Measurements from ENCODE around the gene PPIE. TPM values are rescaled to one million over a fixed set of nuclear protein-coding genes. Genes with fewer than 3 reads are reported as not detected.

Gene PPIE
- total and polyA plus RNA-seq, 2 of the 13 experiments (the other 11 are each of a cell fraction or from before 2014, with no cell fraction given): 15.3 to 26.3 TPM

GRCh38 chr1:39788758-39789570, 50.3 kb downstream of the PPIE start, which contains the start of gene BMP8B (continued):
- TF ChIP-seq PRDM4 (CRISPR knock-in tag; IDR thresholded peaks at IDR 0.05; ENCODE audit: borderline replicate concordance): no peak
- TF ChIP-seq MYC (CRISPR knock-in tag; IDR thresholded peaks at IDR 0.05; ENCODE audit: borderline replicate concordance): peak; percentile 19; the same call in 1 of the 2 replicates
- no peak for TF ChIP-seq MIXL1 (CRISPR knock-in tag; IDR thresholded peaks at IDR 0.05)
- no peak for TF ChIP-seq FOXO1 (CRISPR knock-in tag; IDR thresholded peaks at IDR 0.05)
- no peak for TF ChIP-seq CSRNP2 (CRISPR knock-in tag; conservative IDR thresholded peaks at IDR 0.05; ENCODE audit: low read depth)
- no peak for TF ChIP-seq RBAK (CRISPR knock-in tag; IDR thresholded peaks at IDR 0.05)
- TF ChIP-seq HDAC1 (CRISPR knock-in tag; IDR thresholded peaks at IDR 0.05): no peak
- no peak for TF ChIP-seq ZMYM2 (CRISPR knock-in tag; IDR thresholded peaks at IDR 0.05)
- no peak for TF ChIP-seq ATRX (CRISPR knock-in tag; IDR thresholded peaks at IDR 0.05; ENCODE audit: borderline replicate concordance)
- no peak for TF ChIP-seq ZSCAN20 (CRISPR knock-in tag; IDR thresholded peaks at IDR 0.05; ENCODE audit: borderline replicate concordance)
- TF ChIP-seq PHF21A (CRISPR knock-in tag; IDR thresholded peaks at IDR 0.05): 0 out of 2 replicates have a peak, but pooled peaks have one; percentile 17
- no peak for TF ChIP-seq SNAPC4 (CRISPR knock-in tag; IDR thresholded peaks at IDR 0.05)
- TF ChIP-seq ZNF329 (CRISPR knock-in tag; IDR thresholded peaks at IDR 0.05; ENCODE audit: low read depth): 0 out of 2 replicates have a peak, but pooled peaks have one; percentile 34
- TF ChIP-seq E2F5 (CRISPR knock-in tag; conservative IDR thresholded peaks at IDR 0.05): no peak
- no peak for TF ChIP-seq SP1 (IDR thresholded peaks at IDR 0.05)
- TF ChIP-seq SP1 (CRISPR knock-in tag; IDR thresholded peaks at IDR 0.05): 0 out of 2 replicates have a peak, but pooled peaks have one; percentile 30
- TF ChIP-seq MXI1 (IDR thresholded peaks at IDR 0.05; ENCODE audit: borderline replicate concordance, low read depth, low read length): no peak
- no peak for TF ChIP-seq HNRNPL (IDR thresholded peaks at IDR 0.05; ENCODE audit: low read depth, low read length)
- no peak for TF ChIP-seq YY1 (IDR thresholded peaks at IDR 0.05; ENCODE audit: insufficient read depth, insufficient replicate concordance, low read depth, low read length)
